HG03558 (cell line): ENCODE data around the gene RPUSD4.
"Not testable (repeated sequence)": the region's sequence is repeated elsewhere in the genome, so short reads cannot be mapped to it uniquely, and the experiment has no call there.

ENCODE experiments used
- ATAC-seq: cut with Tn5 transposase; IDR thresholded peaks from one replicate; pipeline ENCODE4 v1.9.1; 2021; ENCODE audit warnings: moderate number of reproducible peaks; ENCODE audit not compliant: unreplicated experiment; ENCODE audit errors: extremely low read depth

The RPUSD4 gene, protein sequence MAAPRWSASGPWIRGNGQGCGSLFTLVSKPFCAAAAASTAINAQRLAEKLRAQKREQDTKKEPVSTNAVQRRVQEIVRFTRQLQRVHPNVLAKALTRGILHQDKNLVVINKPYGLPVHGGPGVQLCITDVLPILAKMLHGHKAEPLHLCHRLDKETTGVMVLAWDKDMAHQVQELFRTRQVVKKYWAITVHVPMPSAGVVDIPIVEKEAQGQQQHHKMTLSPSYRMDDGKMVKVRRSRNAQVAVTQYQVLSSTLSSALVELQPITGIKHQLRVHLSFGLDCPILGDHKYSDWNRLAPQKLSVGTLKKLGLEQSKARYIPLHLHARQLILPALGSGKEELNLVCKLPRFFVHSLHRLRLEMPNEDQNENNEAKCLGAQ

DNA sequence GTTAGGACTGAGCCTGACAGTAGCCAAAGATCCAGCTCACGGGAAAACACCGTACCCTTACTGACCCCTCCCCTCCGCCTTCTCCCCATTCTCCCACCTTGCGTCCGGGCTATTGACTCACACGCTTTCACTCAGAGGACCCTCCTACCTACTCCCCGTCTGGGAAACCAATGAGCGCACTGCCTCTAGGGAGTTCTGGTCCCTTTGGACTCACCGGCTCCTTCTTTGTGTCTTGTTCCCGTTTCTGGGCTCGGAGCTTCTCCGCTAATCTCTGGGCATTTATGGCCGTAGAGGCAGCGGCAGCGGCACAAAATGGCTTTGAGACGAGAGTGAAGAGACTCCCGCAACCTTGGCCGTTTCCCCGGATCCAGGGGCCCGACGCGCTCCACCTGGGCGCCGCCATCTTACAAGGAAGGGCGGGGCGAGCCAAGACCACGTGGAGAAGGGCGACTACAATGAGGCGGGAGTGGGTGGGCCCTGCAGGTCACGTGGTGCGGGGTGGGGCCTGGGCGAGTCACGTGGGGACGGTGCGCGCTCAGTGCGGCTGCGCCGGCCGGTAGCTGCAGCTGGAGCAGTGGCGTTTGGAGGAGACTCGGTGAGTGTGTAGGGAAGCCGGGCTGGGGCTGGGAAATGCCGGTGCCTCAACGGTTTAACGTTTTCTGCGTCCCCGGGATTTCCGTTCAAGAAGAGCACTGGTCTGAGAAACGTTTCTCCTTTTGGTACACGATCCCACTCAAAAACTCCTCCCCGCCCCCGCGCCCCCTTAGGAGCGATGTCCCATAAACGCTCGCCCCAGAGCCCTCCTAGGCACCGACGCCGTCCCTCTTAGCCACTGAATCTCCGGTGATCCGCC, at the start of gene RPUSD4, which contains the start of gene FAM118B:
TSS of gene RPUSD4 (minus strand) at position 415 of the 853 bp plus-strand sequence. CDS start at position 403, 12 bp downstream.
TSS of gene FAM118B (plus strand) at position 547 of the 853 bp plus-strand sequence. CDS start 23,220 bp downstream, outside the sequence.
- ATAC-seq: peak; percentile 84

DNA sequence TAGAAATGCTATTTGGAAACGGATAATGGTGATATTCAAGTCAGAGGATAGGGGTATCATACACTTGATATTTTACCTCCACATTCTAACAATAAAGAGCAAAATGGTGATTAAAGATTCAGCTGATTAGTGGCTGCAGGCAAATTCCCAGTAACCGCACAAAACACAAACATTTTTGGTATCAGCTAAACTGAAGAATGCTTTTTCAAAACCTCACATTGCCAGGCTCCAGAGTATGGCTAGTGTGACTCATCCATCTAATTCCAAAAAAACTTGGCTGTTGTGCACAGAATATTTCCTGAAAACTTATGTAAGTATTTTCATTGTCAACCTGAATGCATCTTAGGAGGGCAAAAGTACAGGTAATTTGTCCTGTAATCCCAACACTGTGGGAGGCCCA, 46.3 kb upstream of the RPUSD4 start:
- no peak for ATAC-seq

DNA sequence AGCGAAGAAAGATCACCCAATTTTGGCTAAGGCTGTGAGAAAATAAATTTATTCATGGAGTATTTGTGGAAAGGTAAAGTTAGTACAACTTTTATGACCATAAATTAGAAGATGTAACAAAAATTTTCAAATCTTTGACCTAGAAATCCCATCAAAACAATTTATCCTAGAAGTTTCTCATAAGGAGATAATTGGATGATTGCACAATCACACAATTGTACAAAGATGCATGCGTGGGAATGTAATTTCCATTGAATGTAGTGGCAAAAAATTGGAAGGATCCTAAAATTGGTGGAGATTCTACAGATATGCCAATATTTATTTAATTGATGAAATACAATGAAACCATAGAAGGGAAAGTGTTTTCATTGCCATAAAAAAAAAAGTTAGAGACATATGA, 45.7 kb upstream of the RPUSD4 start:
- no peak for ATAC-seq

DNA sequence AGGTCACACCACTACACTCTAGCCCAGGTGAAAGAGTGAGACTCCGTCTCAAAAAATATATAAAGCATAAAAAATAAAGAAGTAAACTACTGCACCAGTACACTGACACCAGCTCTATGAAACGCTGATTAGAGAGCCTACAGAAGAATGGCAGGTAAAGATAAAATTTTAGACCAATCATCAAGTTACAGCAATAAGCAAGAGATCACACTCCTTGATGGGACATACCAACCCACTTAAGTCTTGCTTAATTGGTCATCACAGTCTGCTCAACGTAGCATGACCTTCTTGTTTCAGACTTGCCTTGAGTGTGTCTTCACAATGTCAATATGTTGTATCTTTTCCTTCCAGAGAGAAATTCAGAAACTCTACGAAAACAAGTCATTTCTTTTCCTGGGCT, 44.8 kb upstream of the RPUSD4 start:
- no peak for ATAC-seq

DNA sequence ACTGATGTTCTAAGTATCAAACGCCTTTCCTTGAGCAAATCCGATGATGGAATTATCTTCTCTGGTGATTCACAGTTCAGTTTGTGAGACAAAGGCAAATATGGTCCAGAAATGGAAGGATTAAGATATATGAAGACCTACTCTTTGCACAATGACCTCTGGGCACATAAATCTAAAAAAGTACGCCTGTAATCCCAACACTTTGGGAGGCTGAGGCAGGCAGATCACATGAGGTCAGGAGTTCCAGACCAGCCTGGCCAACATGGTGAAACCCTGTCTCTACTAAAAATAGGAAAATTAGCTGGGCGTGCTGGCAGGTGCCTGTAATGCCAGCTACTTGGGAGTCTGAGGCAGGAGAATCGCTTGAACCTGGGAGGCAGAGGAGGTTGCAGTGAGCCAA, 44.1 kb upstream of the RPUSD4 start:
- not testable (repeated sequence) for ATAC-seq

DNA sequence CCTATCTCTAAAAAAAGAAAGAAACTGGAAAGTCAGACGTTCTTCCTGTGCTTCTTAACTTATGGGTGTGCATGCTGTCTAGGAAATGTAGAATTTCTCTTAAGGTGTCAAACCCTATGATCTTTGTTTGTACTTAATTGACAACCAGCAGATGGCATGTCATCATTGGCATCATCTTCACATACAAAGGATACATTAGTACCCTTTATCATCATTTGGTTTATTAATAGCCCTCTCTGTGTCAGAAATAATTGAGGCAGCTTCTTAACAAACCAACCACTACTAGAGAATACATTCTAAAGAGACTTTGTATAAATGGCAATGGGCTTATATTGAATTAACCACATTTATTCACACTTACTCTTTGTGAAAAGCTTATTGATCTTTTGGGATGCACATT, 43.4 kb upstream of the RPUSD4 start:
- no peak for ATAC-seq

DNA sequence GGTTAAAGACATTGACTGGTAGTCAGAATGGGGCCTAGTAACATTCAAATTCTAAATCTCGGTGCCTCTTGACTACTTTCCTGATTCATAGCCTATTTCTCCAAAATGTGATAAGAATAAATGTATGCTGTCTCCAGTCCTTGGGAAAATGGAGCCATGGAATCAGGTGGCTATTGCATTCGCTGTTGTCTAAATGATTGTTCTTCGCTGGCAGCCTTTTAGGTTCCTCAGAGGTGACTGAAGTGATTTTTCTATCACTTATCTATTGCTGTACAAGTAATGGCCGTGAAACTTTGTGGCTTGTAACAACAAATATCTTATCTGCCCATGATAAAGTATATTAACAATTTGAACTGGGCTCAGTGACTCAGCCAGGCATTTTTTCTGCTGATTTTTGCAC, 41.8 kb upstream of the RPUSD4 start:
- no peak for ATAC-seq

DNA sequence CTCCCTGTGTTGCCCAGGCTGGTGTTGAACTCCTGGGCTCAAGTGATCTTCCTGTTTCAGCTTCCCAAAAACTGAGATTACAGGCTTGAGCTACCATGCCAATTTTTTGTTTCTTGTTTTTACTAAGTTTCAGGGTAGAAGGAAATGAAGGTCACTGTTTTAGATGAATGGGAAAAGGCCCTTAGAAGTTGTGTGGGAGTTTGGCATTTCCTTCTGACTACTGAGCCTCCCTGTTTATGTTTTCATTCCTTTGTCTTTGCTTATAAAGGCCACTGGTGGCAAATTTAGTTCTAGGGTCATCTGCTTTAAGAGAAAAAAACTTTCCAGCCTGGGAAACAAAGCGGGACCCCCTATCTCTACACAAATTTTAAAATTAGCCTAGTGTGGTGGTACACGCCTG, 35.2 kb upstream of the RPUSD4 start:
- no peak for ATAC-seq

DNA sequence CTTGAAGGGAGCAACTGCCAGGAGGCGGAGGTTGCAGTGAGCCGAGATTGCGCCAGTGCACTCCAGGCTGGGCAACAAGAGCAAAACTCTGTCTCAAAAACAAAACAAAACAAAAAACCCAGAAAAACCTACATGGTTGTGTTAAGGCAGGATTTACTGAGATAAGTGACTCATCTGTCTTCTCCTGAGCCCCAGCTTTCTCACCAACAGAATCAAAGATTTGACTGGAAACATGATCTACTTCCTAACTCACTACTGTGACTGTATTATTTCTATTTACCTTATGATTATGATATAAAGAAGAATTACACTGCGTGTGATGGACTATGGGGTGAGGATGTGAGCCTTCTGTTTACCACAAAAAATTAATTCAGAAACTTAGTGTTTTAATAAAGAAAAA, 21.9 kb upstream of the RPUSD4 start:
- ATAC-seq: no peak

DNA sequence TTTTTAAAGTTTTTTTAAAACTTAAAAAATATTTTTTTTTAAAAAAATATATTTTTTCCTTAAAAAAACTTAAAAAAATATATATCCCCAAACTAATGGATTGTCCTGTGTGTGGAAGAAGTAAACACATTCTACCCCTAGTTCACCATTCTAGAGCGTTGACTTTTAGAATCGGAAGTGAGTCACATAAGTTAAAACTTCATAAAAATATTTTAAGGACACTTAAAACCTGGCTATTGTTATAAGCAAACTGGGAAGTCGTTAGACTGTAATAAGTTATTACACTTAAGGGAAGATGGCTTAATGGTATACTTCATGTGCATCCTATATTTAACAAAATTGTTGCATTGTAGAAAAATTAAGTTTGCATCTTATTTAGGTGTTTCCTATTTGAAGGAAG, 21.2 kb upstream of the RPUSD4 start:
- ATAC-seq: no peak

DNA sequence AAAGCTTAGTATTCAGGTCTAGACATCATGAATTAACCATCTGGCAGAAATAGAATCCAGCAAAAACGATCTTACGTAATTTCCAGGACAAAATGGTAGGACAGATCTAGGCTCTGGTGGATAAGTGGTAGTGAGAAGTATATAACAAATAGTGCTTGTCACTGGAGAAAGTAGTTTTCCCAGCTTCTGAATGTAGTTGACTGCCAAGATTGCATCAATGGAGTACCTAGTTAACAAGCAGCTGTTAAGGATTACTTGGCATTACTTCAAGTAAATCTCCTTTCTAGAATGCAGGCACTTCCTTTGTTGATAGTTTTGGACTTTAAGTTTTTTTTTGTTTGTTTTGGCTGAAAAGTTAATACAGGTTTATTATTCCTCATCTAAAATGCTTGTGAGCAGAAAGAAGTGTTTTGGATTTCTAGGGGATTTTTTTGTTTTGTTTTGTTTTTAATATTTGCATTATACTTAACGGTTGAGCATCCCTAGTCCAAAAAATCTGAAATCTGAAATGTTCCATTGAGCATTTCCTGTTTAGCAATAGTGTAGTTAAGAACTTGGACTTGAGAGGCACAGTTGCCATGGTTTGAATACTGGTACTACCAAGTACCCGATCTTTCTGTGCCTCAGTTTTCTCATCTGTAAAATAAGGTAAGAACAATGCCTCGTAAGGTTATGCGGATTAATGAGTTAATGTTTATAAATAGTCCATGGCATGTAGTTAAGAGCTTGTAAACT, 20.4 kb upstream of the RPUSD4 start:
- ATAC-seq: no peak

DNA sequence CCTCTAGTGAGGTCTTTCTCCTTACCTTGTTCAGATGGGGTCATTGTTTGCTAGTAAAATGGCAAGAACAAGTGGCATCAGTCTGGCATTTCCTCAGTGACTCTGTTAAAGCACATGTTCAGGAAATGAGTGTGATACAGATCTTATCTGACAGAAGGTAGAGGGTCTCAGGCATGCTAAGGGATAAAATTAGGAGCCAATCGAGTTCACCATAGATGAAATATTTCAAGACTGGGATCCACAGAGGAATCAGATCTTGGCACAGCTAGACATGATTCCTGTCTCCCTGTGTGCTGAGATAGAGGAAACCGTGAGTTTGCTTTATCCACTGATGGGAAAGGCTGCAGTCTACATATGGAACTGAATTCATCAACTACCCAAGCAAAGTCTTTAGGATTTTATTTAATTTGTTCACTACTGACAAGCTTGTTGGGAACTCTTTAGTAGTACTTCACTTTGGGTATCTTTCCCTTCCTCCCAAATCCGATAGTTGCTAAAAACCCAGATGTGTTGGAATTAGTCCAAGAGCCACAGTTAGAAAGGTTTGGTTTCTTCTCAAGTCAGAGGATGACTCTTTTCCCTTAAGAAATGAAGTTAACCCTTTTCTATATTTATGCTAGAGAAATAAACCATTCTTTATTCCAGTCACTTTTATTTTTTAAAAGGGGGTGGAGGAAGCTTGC, 18.5 kb upstream of the RPUSD4 start:
- ATAC-seq: no peak

DNA sequence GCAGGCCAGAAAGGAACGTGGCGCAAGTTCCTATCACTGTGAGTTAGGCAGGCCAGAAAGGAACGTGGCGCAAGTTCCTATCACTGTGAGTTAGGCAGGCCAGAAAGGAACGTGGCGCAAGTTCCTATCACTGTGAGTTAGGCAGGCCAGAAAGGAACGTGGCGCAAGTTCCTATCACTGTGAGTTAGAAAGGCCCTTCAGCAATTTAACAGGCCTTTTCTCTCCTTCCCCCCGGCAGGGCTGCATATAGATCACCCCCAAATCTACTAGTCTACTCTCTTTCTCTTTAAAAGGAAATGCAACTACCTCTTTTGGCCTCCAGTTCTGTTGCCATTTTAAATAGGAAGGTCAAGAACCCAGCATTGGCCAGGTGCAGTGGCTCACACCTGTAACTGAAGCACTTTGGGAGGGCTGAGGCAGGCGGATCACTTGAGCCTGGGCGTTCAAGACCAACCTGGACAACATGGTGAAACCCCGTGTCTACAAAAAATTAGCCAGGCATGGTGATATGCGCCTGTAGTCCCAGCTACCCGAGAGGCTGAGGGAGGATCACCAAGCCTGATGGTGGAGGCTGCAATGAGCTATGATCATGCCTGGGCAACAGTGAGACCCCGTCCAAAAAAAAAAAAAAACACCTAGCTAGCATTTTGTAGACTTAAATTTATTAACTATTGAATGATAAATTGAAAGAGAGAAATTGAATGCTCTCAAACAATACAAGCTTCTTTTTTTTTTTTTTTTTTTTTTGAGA, 15.1 kb upstream of the RPUSD4 start:
- no peak for ATAC-seq

DNA sequence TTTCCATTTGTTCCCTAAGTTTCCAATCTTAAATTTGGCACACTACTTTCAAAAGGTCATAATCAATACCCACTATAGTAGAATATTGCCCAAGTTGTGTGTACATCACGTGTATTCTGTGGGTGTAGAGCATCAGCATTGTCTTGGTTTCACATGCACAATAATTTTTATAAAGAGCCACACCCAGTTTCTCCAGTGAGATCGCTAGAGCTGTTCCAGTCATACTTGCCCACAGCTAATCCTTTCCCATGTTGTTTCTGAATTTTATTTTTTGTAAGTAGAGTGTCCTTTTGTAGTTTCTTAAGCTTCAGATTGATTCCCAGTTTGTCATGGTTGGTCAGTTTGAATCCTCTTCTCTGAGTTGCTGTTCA, 13.8 kb upstream of the RPUSD4 start:
- ATAC-seq: no peak

DNA sequence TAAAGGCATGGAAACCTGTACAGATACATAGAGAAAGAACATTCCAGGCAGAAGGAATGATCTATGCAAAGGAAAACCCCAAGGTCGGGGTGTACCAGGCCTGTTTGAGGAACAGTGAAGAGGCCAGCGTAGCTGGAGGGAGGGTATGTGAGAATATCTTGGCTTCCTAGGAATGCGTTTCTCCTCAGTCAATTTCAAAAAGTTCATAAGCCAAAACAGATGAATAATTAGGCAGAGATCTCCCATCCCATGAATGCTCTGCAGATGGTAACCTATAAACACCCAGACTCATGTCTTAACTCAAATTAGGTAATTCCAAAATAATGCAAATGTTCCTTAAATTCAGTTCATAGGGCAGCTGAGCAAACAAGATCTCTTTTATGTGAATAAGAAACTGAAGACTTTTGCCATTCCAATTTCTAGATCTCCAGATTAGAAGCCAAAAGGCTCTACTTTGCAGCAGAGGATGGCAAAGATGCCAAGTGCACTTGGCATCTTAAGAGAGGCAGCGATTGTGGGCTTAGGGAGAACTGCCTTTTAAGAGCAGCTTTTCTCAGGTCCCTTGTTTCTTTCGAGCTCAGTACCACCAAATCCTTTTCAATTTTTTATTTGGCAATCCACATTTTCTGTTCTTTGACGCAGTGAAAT, 13.3 kb upstream of the RPUSD4 start:
- no peak for ATAC-seq

DNA sequence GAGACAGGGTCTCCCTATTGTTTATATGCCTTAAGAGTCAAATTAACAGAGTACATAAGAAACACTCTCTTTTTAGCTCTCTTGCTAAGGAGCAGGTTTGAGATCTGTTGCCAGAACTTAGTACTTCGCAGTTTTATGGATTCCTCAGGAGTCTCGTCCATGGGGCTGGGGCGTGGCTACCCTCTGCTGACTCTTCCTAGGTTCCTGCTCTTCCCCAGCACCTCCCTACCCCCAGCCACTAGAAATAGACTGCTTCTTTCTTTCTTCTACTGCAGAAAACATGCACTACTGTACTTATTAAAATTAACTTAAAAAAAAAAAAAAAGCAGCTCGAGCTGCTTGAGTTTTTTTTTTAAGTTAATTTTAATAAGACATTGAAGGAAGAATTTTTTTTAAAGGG, 8.1 kb upstream of the RPUSD4 start:
- no peak for ATAC-seq

DNA sequence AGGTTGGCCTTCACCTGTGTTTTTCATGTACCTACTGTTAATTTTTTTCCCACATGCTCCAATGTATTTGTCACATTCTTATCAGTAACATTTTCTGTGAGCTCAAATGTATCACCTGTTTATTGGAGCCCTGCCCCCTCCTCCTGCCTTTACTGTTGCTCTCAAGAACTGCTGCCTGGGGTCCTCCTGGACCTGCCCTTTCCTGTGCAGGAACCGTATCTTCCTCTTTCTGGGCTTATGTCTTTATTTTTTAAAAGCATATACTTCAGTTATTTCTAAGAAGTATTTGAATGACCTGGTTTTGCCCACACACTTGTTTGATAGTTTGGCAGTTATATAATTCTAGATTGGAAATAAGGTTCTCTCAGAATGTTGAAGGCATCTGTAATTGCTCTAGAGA, 6.0 kb upstream of the RPUSD4 start:
- no peak for ATAC-seq

DNA sequence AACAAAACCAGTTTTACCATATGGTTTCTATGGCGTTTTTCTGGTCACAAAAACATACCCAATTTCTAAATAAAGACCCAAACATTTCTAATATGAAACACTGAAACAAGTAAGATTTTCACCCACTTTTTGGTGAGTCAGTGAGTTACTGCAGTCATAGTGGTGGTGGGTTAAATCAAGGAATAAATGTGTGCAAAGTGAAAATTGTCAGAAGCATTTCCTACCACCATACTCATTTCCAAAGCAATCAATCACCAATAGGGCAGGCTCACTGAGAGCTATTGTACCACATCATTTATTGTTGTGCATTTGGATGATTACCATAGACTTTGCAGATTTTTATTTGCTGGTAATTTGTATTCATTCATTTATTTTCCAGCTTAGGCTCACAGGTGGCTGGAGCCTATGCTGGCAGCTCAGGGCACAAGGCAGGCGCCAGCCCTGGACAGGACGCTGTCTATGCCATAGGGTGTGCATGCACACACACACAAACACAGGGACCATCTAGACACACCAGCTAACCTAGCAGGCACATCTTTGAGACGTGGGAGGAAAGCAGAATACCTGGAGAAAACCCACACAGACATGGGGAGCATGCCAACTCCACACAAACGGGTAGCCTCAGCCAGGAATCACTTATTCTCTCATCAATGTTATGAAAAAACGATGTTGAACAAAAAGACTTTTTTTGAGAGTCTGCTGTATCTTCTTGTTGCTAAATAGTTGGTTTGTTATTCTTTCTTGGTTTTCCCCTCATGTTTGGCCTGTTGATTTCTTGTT, 5.3 kb upstream of the RPUSD4 start:
- no peak for ATAC-seq
